HCT116 (cell line): Measurements from ENCODE around the gene NECAB3. TPM values are rescaled to one million over a fixed set of nuclear protein-coding genes. Genes with fewer than 3 reads are reported as not detected.

ENCODE experiments used
- ATAC-seq: fragments of 200-7000 bp; cut with Tn5 transposase; 2 replicates; pipeline ENCODE4 v1.9.1; 2020; ENCODE audit warnings: mild to moderate bottlenecking, moderate library complexity
- BruUV-seq: library from RNA; stranded (reverse); fragments of 400-500 nt; replicated peaks from 2 replicates; lab custom pipeline; 2021; lab: Mats Ljungman, UMichigan
- CTCF ChIA-PET: fragments of 300-600 bp; sonication (Branson Sonifier 250); formaldehyde crosslinking; loops from one replicate; lab custom pipeline; 2021; ENCODE audit warnings: antibody characterized with exemption; lab: Charles Lee
- POLR2A ChIA-PET: fragments of 300-600, 350-600 bp; sonication (Branson Sonifier 250); formaldehyde crosslinking; loops from one replicate; lab custom pipeline; 2021; ENCODE audit warnings: antibody characterized with exemption; lab: Charles Lee
- RAD21 ChIA-PET, 2 experiments: fragments of 300-600 bp; sonication (Branson Sonifier 250); formaldehyde crosslinking; loops; one replicate each; lab custom pipeline; 2023; ENCODE audit warnings: low total read pairs in 2 of 2; ENCODE audit not compliant: uncharacterized antibody in 2 of 2, unreplicated experiment in 2 of 2, low non-redundant PET in 1 of 2; lab: Charles Lee
- DNase-seq: peaks from one replicate; pipeline ENCODE4 v3.0.0-alpha.2; 2010; ENCODE audit warnings: low read depth, low spot score
- H2AFZ ChIP-seq: fragments of 200-600 bp; shearing (Covaris generic), sonication (generic); 2 replicates; pipeline ENCODE4 v1.6.1; 2017; ENCODE audit warnings: low read depth, mixed run types, mixed read lengths, antibody characterized with exemption, low read length; ENCODE audit not compliant: poor library complexity, severe bottlenecking
- H3K27ac ChIP-seq: 2 replicates; pipeline ENCODE4 v1.5.1; 2012; ENCODE audit warnings: low read depth, low read length
- H3K27me3 ChIP-seq: fragments of 200-600 bp; sonication (generic); 2 replicates; pipeline ENCODE4 v1.6.1; 2016; ENCODE audit warnings: mixed run types, low read length, mixed read lengths; ENCODE audit not compliant: insufficient read depth
- H3K36me3 ChIP-seq, 2 experiments: fragments of 200-500 bp in 1 of 2; fragments of 200-600 bp in 1 of 2; sonication (Bioruptor generic) in 1 of 2; sonication (generic) in 1 of 2; 2 replicates each; pipeline versions ENCODE4 v1.5.1 to v1.6.1; 2014 to 2016; ENCODE audit warnings: low read length in 2 of 2, inconsistent platforms in 1 of 2, mixed read lengths in 1 of 2, mixed run types in 1 of 2; ENCODE audit not compliant: insufficient read depth in 2 of 2, control insufficient read depth in 1 of 2
- H3K4me1 ChIP-seq, 2 experiments: fragments of 200-600 bp in 1 of 2; sonication (generic) in 1 of 2; 2 replicates each; pipeline versions ENCODE4 v1.5.1 to v1.6.1; 2012 to 2017; ENCODE audit warnings: low read length in 2 of 2, inconsistent platforms in 1 of 2, mild to moderate bottlenecking in 1 of 2, mixed read lengths in 1 of 2, mixed run types in 1 of 2, moderate library complexity in 1 of 2; ENCODE audit not compliant: insufficient read depth in 2 of 2, control insufficient read depth in 1 of 2
- H3K4me2 ChIP-seq: fragments of 200-600 bp; sonication (generic); 2 replicates; pipeline ENCODE4 v1.6.1; 2017; ENCODE audit warnings: mixed run types, low read length, mixed read lengths
- H3K4me3 ChIP-seq, 2 experiments: fragments of 200-600 bp in 1 of 2; sonication (generic) in 1 of 2; replicated peaks in 1 of 2; 2 replicates each; pipeline ENCODE4 v1.5.1; 2011 to 2016; ENCODE audit warnings: low read length in 2 of 2, control low read depth in 1 of 2, low read depth in 1 of 2, mild to moderate bottlenecking in 1 of 2, mixed read lengths in 1 of 2, mixed run types in 1 of 2
- H3K79me2 ChIP-seq: fragments of 200-600 bp; sonication (generic); 2 replicates; pipeline ENCODE4 v1.6.1; 2017; ENCODE audit warnings: mild to moderate bottlenecking, mixed run types, low read length, moderate library complexity, mixed read lengths; ENCODE audit not compliant: insufficient read depth
- H3K9ac ChIP-seq: fragments of 200-600 bp; sonication (generic); 2 replicates; pipeline ENCODE4 v1.6.1; 2016; ENCODE audit warnings: low read length, mixed read lengths
- H3K9me2 ChIP-seq: fragments of 200-600 bp; sonication (generic), shearing (Covaris generic); 2 replicates; pipeline ENCODE4 v1.6.1; 2017; ENCODE audit warnings: mixed run types, mild to moderate bottlenecking, moderate library complexity; ENCODE audit not compliant: insufficient read depth
- H3K9me3 ChIP-seq, 2 experiments: fragments of 200-500 bp in 1 of 2; fragments of 200-600 bp in 1 of 2; sonication (Bioruptor generic) in 1 of 2; sonication (generic) in 1 of 2; 2 replicates each; pipeline ENCODE4 v1.6.1; 2014 to 2017; ENCODE audit warnings: low read length in 2 of 2, mixed read lengths in 2 of 2, inconsistent platforms in 1 of 2, low read depth in 1 of 2, mild to moderate bottlenecking in 1 of 2, mixed run types in 1 of 2, moderate library complexity in 1 of 2; ENCODE audit not compliant: control insufficient read depth in 1 of 2, insufficient read depth in 1 of 2
- H4K20me1 ChIP-seq: fragments of 200-600 bp; sonication (generic), shearing (Covaris generic); 2 replicates; pipeline ENCODE4 v1.6.1; 2017; ENCODE audit warnings: mixed run types, mild to moderate bottlenecking, moderate library complexity; ENCODE audit not compliant: insufficient read depth
- CBX3 ChIP-seq: IDR thresholded peaks from 2 replicates; pipeline ENCODE4 v1.6.1; 2012; ENCODE audit warnings: low read depth
- CEBPB ChIP-seq: IDR thresholded peaks from 2 replicates; pipeline ENCODE4 v1.6.1; 2012; ENCODE audit warnings: low read depth
- CTCF ChIP-seq, 3 experiments: fragments of 200-600 bp in 1 of 3; sonication (generic) in 1 of 3; IDR thresholded peaks in 2 of 3; conservative IDR thresholded peaks in 1 of 3; 2 replicates each; pipeline ENCODE4 v1.5.1; 2012 to 2017; ENCODE audit warnings: low read depth in 2 of 3, low read length in 2 of 3, antibody characterized with exemption in 1 of 3, borderline replicate concordance in 1 of 3, control low read depth in 1 of 3, mild to moderate bottlenecking in 1 of 3, mixed read lengths in 1 of 3, mixed run types in 1 of 3, moderate library complexity in 1 of 3; ENCODE audit not compliant: insufficient read depth in 1 of 3
- EGR1 ChIP-seq: IDR thresholded peaks from 2 replicates; pipeline ENCODE4 v1.6.1; 2012; ENCODE audit warnings: low read depth
- EZH2 ChIP-seq: fragments of 200-600 bp; sonication (generic); IDR thresholded peaks from 2 replicates; pipeline ENCODE4 v1.6.1; 2017; ENCODE audit warnings: antibody characterized with exemption, mixed run types
- EZH2phosphoT487 ChIP-seq: fragments of 200-600 bp; IDR thresholded peaks from 2 replicates; pipeline ENCODE4 v1.6.1; 2018; ENCODE audit warnings: antibody characterized with exemption, borderline replicate concordance
- FOSL1 ChIP-seq: IDR thresholded peaks from 2 replicates; pipeline ENCODE4 v1.6.1; 2012; ENCODE audit warnings: low read depth
- JUND ChIP-seq: IDR thresholded peaks from 2 replicates; pipeline ENCODE4 v1.6.1; 2012
- MAX ChIP-seq: IDR thresholded peaks from 2 replicates; pipeline ENCODE4 v1.6.1; 2012
- POLR2A ChIP-seq: IDR thresholded peaks from 2 replicates; pipeline ENCODE4 v1.7.0; 2011; ENCODE audit warnings: borderline replicate concordance; ENCODE audit not compliant: insufficient read depth, insufficient read length; ENCODE audit errors: extremely low read depth
- POLR2AphosphoS5 ChIP-seq: IDR thresholded peaks from 2 replicates; pipeline ENCODE4 v1.6.1; 2011; ENCODE audit warnings: mild to moderate bottlenecking, low read depth, low read length, moderate library complexity
- RAD21 ChIP-seq: IDR thresholded peaks from 2 replicates; pipeline ENCODE4 v1.6.1; 2012; ENCODE audit warnings: low read depth, mild to moderate bottlenecking
- REST ChIP-seq: IDR thresholded peaks from 2 replicates; pipeline ENCODE4 v1.6.1; 2012; ENCODE audit warnings: low read depth
- SIN3A ChIP-seq: IDR thresholded peaks from 2 replicates; pipeline ENCODE4 v1.6.1; 2012; ENCODE audit warnings: low read depth
- SP1 ChIP-seq: IDR thresholded peaks from 2 replicates; pipeline ENCODE4 v1.6.1; 2012; ENCODE audit warnings: low read depth
- SRF ChIP-seq: IDR thresholded peaks from 2 replicates; pipeline ENCODE4 v1.6.1; 2012; ENCODE audit warnings: low read depth
- TCF7L2 ChIP-seq: IDR thresholded peaks from 2 replicates; pipeline ENCODE4 v1.7.0; 2011; ENCODE audit warnings: borderline replicate concordance, inconsistent platforms; ENCODE audit not compliant: insufficient read depth, insufficient read length; ENCODE audit errors: extremely low read depth
- ZBTB33 ChIP-seq: IDR thresholded peaks from 2 replicates; pipeline ENCODE4 v1.6.1; 2011; ENCODE audit warnings: mild to moderate bottlenecking, low read length, moderate library complexity; ENCODE audit not compliant: insufficient replicate concordance; ENCODE audit errors: extremely low read depth
- ZFX ChIP-seq: fragments of 450-650 bp; IDR thresholded peaks from 2 replicates; pipeline ENCODE4 v1.6.1; 2017
- ZNF274 ChIP-seq: fragments of 200-500 bp; sonication (Bioruptor generic); IDR thresholded peaks from 2 replicates; pipeline ENCODE4 v1.6.1; 2014; ENCODE audit warnings: mild to moderate bottlenecking, low read depth, low read length, inconsistent platforms
- intact Hi-C: fragments of 100-400 bp; cut with micrococcal nuclease; formaldehyde crosslinking; loops from 2 replicates; pipeline ENCODE4 v1.10.0; 2022
- total RNA-seq: library from RNA; stranded (reverse); gene quantifications from one replicate; pipeline ENCODE4 v1.2.1, GENCODE V29; 2021; ENCODE audit not compliant: unreplicated experiment

The NECAB3 gene
- total RNA-seq, 1 experiment from 2014 or later, result 48.1 TPM

GRCh38 chr20:33675136-33675959 is 1.1 kb upstream of the NECAB3 start:
- H3K27me3 ChIP-seq, result no peaks in the 10 kb centered on the region
- no peak for DNase-seq
- peak overlapping the region; percentile 49 to 85 for H3K4me3 ChIP-seq
- ChIA-PET RAD21 (no interaction called here), POLR2A (no interaction called here), CTCF (no interaction called here)
- no peak for ATAC-seq
- peak overlapping the region; percentile 96 for H3K4me2 ChIP-seq
- TF ChIP-seq REST (no peak), SP1 (no peak), TCF7L2 (no peak), ZNF274 (no peak), ZFX (no peak), EZH2phosphoT487 (no peak), CTCF (IDR thresholded peaks at IDR 0.05 in 2 of 3, conservative IDR thresholded peaks at IDR 0.05 in 1 of 3; ENCODE audit: borderline replicate concordance in 1 of 3, insufficient read depth in 1 of 3, low read depth in 2 of 3, low read length in 2 of 3) (no peak), POLR2AphosphoS5 (no peak), CEBPB (no peak), JUND (no peak), MAX (no peak), SIN3A (no peak), CBX3 (no peak), FOSL1 (no peak), POLR2A (no peak), EZH2 (no peak), SRF (no peak), ZBTB33 (no peak), RAD21 (no peak), EGR1 (no peak)
- no peaks in the 10 kb centered on the region for H3K9me3 ChIP-seq
- intact Hi-C loops, result no loop called here
- peaks cover 15 to 24% of the 10 kb centered on the region in 2 experiments for H3K4me1 ChIP-seq
- no TSS peak for BruUV-seq
- no peaks in the 10 kb centered on the region for H4K20me1 ChIP-seq
- peak overlapping the region; percentile 71 for H3K27ac ChIP-seq
- H3K9me2 ChIP-seq, result no peaks in the 10 kb centered on the region
- no peak overlapping the region for H2AFZ ChIP-seq
- H3K36me3 ChIP-seq, result peaks cover 7 to 11% of the 10 kb centered on the region in 2 experiments; a peak in 3 of 4 replicates
- peaks cover 26% of the 10 kb centered on the region; the same call in 1 of the 2 replicates for H3K79me2 ChIP-seq
- H3K9ac ChIP-seq, result peak overlapping the region; percentile 89; the same call in 1 of the 2 replicates
